KBM-7 (cell line): Measurements from ENCODE around the gene RELN.
"Not testable (repeated sequence)": the region's sequence is repeated elsewhere in the genome, so short reads cannot be mapped to it uniquely, and the experiment has no call there.

Experiments used
- DNase-seq: peaks from one replicate; pipeline ENCODE4 v3.0.0-alpha.2; 2015
- in situ Hi-C: fragments of 300-500 bp; cut with MboI; formaldehyde crosslinking; loops from 2 replicates; pipeline ENCODE4 v1.14.3; 2020; ENCODE audit warnings: low sequenced_read_pairs, low pct_unique_long_range_greater_than_20kb, mixed read lengths

The RELN gene

DNA sequence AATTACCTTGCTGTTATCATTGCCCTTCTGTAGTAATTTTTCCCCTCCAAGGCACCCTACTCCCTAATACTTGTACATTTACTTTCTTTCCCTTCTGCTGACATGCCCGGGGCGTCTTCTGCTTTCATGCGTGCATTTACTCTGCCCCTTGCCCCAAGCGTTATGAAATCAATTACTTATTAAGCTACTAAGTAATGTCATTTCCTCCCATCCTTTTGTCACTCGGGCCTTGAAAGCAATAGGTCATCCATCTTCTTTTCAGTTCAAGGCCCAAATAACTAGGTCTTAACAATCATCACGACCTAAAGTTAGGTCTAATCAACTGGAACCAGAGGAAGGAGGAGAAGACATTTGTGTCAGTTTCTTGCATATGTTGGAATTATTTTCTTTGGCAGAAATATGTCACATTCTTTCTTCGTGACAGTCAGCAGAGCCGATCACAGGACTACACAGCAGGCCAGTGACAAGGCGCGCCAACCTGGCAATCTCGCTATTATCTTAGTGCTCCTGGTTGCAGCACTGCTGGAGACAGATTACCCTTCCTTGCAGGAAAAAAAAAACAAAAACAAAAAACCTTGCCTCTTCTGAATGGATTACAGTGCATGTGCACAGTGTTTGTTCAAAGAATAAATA lies 179.2 kb downstream of the RELN start:
- no peak for DNase-seq
- in situ Hi-C loops = no loop called here

DNA sequence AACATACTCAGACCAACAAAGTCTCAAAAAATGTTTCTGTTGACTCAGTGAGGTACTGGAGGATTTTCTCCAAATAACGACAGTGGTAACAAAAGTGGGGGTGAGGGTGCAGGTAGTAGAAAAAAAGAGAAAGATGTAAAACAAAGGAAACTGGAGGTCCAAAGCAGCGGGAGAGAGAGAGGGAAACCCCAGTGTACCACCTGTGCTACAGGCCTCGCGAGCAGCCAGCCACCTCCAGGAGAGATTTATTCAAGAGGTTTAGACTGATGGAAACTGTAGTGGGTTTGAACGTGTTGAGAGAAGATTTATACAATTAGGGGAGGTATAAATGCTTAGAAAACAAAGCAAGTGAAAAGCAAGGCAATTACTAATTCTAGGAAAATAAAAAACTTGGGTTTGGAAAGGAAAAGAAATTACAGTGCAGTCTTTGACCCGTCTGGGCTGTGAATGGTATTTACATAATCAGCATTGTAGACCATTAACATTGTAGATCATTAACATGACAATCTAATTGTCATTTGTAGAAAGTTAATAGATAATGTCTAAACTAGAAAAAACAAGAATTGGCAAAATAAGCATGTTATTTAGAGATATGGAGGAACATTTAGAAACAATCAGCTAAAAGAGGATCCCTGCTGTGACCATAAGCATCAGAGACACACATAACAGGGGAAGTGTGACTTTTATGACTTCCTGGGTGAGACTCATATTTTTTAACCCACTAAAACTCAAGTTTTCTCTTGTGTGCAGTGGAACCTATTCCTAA lies 180.0 kb downstream of the RELN start:
- in situ Hi-C loops = no loop called here
- DNase-seq = no peak

DNA sequence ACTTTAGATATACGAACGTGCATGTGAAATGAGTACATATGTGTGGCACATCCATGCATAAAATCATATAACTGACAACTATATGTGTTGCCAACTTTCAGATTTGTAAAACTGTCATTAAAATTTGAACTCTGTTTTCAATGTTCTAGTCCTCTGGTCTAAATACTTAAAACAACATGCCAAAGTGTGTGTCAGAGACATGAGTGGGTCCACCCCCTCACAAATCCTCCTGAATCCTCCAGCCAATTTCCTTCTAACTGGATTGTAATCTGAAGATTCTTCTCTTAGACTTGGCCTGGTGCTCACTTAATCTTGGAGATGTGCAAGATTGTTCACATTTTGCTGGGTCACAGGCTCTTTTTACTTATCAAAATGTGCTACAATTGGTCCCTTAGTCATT lies 184.1 kb downstream of the RELN start:
- in situ Hi-C loops = no loop called here
- DNase-seq = no peak

DNA sequence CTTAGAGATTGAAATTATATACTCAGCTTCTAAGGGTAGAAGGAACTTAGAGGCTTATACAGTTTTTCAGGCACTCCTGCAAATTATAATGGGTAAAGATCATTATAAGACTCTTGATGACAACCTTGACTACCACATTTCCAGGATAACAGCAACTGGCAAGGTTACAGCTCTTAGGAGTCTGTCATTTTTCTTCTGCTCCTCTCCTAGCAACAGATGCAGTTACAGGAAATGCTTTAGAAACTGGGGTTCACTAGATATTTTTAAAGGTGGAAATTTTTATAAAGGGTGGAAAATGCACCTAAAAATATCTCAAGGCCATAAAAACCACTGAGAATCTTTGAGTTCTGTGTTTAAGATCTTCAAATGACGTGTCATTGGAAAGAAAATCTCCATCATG lies 185.8 kb downstream of the RELN start:
- in situ Hi-C loops = no loop called here

DNA sequence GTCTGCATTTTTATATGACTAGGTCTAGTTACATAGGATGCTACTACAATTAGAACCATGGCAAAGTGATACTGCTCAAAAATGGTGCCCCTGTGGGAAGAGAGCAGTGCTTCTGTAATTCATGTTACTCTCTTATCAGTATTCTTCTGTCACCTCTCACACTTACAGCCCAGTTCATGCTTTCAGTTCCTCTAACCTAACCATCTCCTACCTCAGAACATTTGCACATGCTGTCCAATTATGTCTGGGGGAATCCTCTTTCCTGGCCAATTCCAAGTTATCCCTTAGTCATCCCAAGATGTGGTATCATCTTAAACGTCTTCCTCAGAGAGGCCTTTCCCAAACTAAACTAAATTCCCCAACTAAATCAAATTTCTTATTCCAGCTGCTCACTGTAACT lies 190.2 kb downstream of the RELN start:
- in situ Hi-C loops = no loop called here
- no peak for DNase-seq

More for the DNA sequence above, 185.8 kb downstream of the RELN start:
- no peak for DNase-seq

DNA sequence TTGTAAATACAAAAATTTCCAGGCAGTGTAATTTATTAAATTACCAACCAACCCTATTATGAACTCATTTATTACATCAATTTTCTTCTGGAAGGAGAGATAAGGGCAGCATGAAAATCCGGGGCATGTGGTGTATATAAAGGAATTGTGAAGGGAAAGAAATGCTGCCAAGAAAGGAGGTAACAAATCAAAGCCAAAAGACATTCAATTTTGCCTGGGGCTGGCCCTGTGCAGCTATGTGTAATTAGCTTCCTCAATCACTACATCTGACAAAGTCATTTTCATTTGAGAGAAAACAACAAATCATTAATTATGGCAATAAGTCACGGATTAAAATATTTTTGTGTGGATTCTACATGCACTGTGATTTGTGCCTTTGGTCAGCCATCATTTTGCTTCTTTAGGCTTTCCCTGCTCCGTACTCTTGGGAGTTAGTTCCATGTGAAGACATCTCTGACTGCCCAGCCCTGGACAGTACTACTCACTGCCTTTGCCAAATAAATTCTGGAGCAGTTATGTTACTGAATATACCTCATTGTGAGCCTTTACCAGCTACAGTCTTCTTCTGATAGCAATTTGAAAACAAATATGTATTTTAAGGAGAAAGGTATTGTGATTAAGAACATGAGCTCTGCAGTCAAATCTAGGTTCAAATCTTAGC lies 191.7 kb downstream of the RELN start:
- in situ Hi-C loops = no loop called here

DNA sequence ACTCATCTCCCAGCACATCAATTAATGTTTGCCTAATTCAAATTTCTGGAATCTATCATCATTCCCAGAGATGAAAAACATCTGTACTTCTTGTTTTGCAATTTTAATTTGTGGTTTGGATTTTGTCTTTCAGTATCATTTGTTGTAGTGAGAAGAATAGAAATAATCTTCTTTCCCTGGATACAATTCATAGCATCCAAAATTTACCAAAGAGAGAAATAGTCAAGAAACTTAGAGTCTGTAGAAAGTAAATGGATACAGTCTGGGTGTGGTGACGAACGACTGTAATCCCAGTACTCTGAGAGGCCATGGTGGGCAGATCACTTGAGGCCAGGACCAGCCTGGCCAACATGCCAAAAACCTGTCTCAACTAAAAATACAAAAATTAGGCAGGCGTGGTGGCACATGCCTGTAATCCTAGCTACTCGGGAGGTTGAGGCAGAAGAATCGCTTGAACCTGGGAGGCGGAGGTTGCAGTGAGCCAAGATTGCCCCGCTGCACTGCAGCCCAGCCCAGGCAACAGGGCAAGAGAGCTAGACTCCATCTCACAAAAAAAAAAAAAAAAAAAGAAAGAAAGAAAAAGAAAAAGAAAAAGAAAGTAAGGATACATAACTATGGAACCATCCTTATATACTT lies 193.0 kb downstream of the RELN start:
- no peak for DNase-seq
- in situ Hi-C loops = no loop called here

More for the DNA sequence above, 191.7 kb downstream of the RELN start:
- no peak for DNase-seq

DNA sequence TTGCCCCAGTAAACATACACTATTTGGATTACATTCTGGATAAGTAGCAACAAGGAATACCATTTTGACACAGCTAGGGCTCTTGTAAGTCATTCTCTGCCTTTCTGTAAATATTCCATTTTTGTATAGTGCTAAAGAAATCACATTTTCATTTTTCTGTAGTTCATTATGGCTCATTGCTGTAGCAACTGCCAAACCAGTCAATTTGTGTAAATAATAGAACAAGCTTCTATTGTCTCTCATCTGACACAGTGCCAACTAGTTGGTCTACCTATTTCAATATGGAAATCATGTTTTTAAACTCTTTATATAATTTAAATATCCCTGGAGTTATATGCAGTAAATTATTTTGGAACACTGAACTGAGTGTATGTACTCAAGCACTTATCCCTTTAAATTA lies 193.7 kb downstream of the RELN start:
- in situ Hi-C loops = no loop called here
- DNase-seq = no peak

DNA sequence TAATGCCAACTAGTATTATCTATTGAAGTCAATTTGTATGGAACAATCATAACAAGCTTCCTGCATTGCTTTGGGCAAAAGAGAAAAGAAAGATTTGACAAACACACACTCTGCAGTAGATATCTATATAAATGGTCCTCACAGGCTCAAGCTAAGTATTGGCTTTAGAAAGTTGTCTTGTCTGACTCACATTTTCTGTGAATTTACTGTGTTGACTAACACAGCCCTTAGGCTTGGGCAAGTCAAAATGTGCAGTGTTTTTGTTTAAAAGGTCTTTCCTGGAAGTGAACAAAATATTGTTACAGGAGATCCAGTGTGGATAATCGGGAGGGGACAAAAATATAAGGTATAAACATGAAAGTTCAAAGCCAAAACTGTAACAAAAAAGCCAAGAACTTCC lies 194.4 kb downstream of the RELN start:
- in situ Hi-C loops = no loop called here
- DNase-seq = no peak

DNA sequence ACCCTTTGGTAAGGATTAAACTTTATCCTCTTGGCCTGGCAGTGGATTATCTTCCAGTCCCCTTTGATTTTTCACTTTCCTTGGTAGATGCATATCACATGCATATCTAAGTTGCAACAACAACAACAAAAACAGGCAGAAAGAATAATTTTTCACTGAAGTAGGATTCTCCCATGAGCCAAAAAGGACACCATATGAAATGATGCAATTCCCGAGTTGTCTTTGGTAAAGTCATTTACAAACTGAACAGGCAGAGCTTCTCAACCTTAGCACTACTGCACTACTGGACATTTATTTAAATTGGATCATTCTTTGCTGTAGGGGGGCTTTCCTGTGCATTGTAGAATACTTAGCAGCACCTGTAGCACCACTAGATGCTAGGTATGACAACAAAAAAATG lies 195.0 kb downstream of the RELN start:
- in situ Hi-C loops = no loop called here
- no peak for DNase-seq

DNA sequence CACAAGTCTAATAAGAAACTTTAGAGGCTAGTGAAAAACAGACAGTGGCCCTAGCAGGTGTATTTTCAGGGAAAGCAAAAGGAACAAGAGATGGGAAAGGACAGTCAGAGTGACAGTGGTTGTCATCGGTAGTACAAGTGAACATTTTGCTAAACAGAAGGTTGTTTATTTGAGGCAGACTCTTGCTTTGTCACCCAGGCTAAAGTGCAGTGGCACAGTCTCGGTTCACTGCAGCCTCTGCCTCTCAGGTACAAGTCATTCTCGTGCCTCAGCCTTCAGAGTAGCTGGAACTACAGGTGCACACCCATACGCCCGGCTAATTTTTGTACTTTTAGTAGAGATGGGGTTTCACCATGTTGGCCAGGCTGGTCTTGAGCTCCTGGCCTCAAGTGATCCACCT lies 195.8 kb downstream of the RELN start:
- in situ Hi-C loops = no loop called here
- DNase-seq = no peak

DNA sequence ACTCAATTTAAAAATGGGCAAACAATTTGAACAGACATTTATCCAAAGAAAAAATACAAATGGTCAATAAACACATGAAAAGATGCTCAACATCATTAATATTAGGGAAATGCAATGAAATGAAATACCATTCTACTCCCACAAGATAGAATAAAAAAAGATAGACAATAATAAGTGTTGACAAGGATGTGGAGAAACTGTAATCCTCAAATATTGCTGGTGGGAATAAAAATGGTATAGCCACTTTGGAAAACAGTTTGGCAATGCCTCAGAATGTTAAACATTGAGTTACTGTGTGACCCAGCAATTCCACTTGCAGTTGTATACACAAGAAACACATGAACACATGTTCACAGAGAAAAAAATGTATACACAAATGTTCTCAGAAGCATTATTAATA lies 197.6 kb downstream of the RELN start:
- in situ Hi-C loops = no loop called here
- DNase-seq = no peak

DNA sequence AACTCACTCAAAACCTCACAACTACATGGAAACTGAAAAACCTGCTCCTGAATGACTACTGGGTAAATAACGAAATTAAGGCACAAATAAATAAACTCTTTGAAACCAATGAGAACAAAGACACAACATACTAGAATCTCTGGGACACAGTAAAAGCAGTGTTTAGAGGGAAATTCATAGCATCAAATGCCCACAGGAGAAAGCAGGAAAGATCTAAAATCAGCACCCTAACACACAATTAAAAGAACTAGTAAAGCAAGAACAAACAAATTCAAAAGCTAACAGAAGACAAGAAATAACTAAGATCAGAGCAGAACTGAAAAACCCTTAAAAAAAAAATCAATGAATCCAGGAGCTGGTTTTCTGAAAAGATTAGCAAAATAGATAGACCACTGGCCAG lies 202.4 kb downstream of the RELN start:
- DNase-seq, in situ Hi-C loops: not testable (repeated sequence)

DNA sequence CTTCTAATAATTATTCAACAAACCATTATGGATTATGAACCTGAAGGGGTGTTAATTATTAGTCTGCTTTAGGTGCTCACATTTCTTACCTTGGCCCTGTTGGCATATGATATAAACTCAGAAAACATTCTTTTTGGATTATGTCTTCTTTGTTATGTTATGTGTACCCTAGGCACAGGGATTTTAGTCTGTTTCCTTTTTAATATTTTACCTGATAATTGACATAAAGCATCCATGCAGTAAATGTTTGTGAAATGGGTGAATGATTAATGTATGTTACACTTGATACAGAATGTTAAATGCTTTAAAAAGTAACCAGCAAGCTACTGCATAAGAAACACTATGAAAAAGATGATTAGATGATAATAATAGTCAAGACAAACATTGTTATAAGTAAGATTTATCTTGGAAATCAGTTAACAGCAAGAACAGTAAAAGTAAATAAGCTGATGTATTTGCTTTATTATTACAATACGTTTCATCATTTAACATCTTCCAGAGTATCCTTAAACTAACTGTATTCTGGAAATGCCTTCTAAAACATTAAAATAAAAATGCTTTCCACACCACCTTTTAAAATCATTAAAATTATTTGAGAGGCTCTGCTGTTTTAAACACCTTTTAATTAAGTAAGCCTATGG lies 204.7 kb downstream of the RELN start:
- in situ Hi-C loops = no loop called here
- no peak for DNase-seq

DNA sequence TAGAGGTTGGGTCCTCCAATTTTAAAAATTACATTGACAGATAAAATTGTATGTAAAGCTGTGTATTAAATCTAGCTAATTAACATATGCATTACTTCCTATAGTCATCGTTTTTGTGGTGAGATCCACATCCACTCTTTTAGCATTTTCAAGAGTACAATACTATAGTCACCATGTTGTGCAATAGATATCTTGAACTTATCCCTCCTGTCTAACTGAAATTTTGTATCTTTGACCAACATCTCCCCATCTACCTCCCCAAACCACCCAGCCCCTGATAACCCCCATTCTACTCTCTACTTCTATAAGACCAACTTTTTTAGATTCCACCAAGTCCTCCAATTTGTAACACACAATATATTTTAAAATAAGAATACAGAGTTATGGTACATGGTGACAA lies 208.0 kb downstream of the RELN start:
- no peak for DNase-seq
- in situ Hi-C loops = no loop called here

DNA sequence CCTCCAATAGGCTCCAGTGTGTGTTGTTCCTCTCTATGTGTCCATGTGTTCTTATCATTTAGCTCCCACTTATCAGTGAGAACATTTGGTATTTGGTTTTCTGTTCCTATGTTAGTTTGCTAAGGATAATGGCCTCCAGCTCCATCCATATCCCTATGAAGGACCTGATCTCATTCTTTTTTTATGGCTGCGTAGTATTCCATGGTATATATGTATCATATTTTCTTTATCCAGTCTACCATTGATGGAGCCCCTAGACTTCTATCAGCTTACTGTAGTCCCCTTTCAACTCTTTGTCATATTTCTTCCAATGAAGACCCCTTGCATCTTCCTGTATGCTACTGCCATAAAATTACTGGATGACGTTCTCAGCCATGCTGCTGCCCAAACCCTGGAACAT lies 208.9 kb downstream of the RELN start:
- in situ Hi-C loops = not testable (repeated sequence)

DNA sequence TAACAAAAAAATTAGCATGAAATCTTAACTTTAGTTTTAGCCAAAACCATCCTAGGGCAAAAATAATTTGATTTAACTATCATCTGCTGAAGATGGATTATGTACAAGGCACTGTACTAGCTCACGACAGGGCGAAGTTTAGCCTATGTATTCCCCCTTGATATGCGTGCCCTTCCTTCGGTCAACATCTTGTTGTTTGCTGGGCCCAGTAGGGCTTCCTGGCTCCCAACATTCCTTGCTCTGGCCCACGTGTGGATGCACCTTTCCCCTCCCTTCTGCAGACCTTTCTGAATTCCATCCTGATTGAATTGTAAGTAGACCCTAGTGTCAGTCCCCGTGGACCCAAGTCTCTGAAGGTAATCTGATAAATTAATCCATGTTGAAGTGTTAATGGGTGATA lies 212.0 kb downstream of the RELN start:
- no peak for DNase-seq
- in situ Hi-C loops = no loop called here

More for the DNA sequence above, 208.9 kb downstream of the RELN start:
- DNase-seq = not testable (repeated sequence)

DNA sequence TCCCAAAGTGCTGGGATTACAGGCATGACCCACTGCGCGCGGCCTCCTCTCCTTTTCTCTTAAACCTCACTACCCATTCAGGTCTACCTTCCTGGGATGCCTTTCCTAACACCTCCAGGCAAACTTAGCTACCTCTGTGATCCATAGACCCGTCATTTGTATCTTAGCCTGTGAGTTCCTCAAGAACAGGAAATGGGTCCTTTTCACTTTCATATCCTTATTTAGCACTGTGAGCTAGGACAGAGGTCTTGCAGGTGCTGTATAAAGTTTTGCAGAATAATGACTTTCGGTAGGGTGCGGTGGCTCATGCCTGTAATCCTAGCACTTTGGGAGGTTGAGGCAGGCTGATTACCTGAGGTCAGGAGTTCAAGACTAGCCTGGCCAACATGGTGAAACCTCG lies 215.7 kb downstream of the RELN start:
- in situ Hi-C loops = no loop called here
- no peak for DNase-seq

DNA sequence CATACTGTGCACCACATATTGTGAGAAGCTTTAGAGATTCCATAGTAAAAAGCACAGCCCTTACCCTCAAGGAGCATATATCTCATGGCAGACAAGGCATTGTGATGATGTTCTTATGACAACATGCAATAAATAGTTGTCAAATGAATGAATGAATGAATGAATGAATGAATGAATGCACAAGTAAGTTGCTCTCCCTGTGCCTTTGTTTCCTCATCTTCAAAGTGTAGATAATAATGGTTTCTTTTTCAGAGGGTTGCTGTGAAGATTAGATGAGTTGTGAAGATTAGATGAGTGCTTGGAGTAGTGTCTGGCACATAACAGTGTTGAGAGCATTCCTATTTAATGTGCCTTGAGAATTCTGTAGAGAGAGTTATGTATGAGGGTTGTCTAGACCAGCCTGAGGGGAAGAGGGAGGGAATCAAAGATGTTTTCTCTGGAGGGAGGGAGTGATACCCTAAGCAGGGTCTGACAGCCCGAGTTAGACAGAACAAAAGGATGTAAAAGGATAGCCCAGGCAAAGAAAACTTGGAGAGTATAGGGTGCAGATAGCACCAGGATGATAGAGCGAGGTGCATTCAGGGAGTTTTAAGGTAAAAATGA lies 217.2 kb downstream of the RELN start:
- no peak for DNase-seq
- in situ Hi-C loops = no loop called here
